Measurements from ENCODE around the gene PER2.
"Not testable (repeated sequence)": the region's sequence is repeated elsewhere in the genome, so short reads cannot be mapped to it uniquely, and the experiment has no call there.

The PER2 gene

GRCh38 chr2:238287737-238288649 lies at the start of gene PER2:
Gene PER2 (minus strand): TSS chr2:238288610. CDS start chr2:238277936, 10,674 bp downstream.
- Histone ChIP-seq H3K4me2 (peak within 1 kb of the TSS; percentile 94), H3K79me2 (ENCODE audit: insufficient read depth, low read depth) (peaks cover 23% of the 10 kb centered on the region), H3K4me3 (IDR thresholded peaks at IDR 0.05; ENCODE audit: insufficient read depth, low read depth, low read length) (peak within 1 kb of the TSS; percentile 83), H3K27me3 (ENCODE audit: insufficient read depth, low read depth) (no peaks in the 10 kb centered on the region), H3K27ac (peak within 1 kb of the TSS; percentile 67), H3K9ac (peak within 1 kb of the TSS; percentile 88), H4K20me1 (ENCODE audit: insufficient read depth) (no peaks in the 10 kb centered on the region), H3K4me1 (ENCODE audit: low read depth, poor library complexity, severe bottlenecking) (peaks cover 24% of the 10 kb centered on the region), H2AFZ (ENCODE audit: low read depth) (peak within 1 kb of the TSS; percentile 93), H3K36me3 (ENCODE audit: insufficient read depth) (no peaks in the 10 kb centered on the region)
- no peak for TF ChIP-seq CTCF (conservative IDR thresholded peaks at IDR 0.05; ENCODE audit: low read depth, low read length)

GRCh38 chr2:238337846-238338245 lies 49.4 kb upstream of the PER2 start:
- Histone ChIP-seq H3K9ac (no peak overlapping the region), H3K27ac (no peak overlapping the region), H3K79me2 (ENCODE audit: insufficient read depth, low read depth) (no peaks in the 10 kb centered on the region; the same call in 1 of the 2 replicates), H3K27me3 (ENCODE audit: insufficient read depth, low read depth) (no peaks in the 10 kb centered on the region), H3K4me1 (ENCODE audit: low read depth, poor library complexity, severe bottlenecking) (no peaks in the 10 kb centered on the region), H3K36me3 (ENCODE audit: insufficient read depth) (no peaks in the 10 kb centered on the region), H2AFZ (ENCODE audit: low read depth) (no peak overlapping the region), H3K4me2 (no peak overlapping the region), H3K4me3 (IDR thresholded peaks at IDR 0.05; ENCODE audit: insufficient read depth, low read depth, low read length) (no peak overlapping the region), H4K20me1 (ENCODE audit: insufficient read depth) (no peaks in the 10 kb centered on the region)
- no peak for TF ChIP-seq CTCF (conservative IDR thresholded peaks at IDR 0.05; ENCODE audit: low read depth, low read length)

- no peaks in the 10 kb centered on the region for H3K4me1 ChIP-seq (ENCODE audit: low read depth, poor library complexity, severe bottlenecking)
These were observed 48.5 kb upstream of the PER2 start for GRCh38 chr2:238336793-238337444.

GRCh38 chr2:238336151-238336550 lies 47.7 kb upstream of the PER2 start:
- no peak overlapping the region for H3K4me2 ChIP-seq
- H2AFZ ChIP-seq (ENCODE audit: low read depth): no peak overlapping the region
- H3K79me2 ChIP-seq (ENCODE audit: insufficient read depth, low read depth): no peaks in the 10 kb centered on the region
- H3K4me3 ChIP-seq (IDR thresholded peaks at IDR 0.05; ENCODE audit: insufficient read depth, low read depth, low read length): no peak overlapping the region
- no peak overlapping the region for H3K27ac ChIP-seq
- H3K27me3 ChIP-seq (ENCODE audit: insufficient read depth, low read depth): no peaks in the 10 kb centered on the region
- no peaks in the 10 kb centered on the region for H4K20me1 ChIP-seq (ENCODE audit: insufficient read depth)
- H3K9ac ChIP-seq: no peak overlapping the region
- no peaks in the 10 kb centered on the region for H3K4me1 ChIP-seq (ENCODE audit: low read depth, poor library complexity, severe bottlenecking)
- no peaks in the 10 kb centered on the region for H3K36me3 ChIP-seq (ENCODE audit: insufficient read depth)
- no peak for TF ChIP-seq CTCF (conservative IDR thresholded peaks at IDR 0.05; ENCODE audit: low read depth, low read length)

More at GRCh38 chr2:238336793-238337444, 48.5 kb upstream of the PER2 start:
- no peak overlapping the region for H2AFZ ChIP-seq (ENCODE audit: low read depth)
- H3K27me3 ChIP-seq (ENCODE audit: insufficient read depth, low read depth): no peaks in the 10 kb centered on the region
- H3K79me2 ChIP-seq (ENCODE audit: insufficient read depth, low read depth): no peaks in the 10 kb centered on the region; the same call in 1 of the 2 replicates
- no peak overlapping the region for H3K9ac ChIP-seq
- H3K27ac ChIP-seq: no peak overlapping the region
- no peak overlapping the region for H3K4me3 ChIP-seq (IDR thresholded peaks at IDR 0.05; ENCODE audit: insufficient read depth, low read depth, low read length)
- H4K20me1 ChIP-seq (ENCODE audit: insufficient read depth): no peaks in the 10 kb centered on the region
- TF ChIP-seq CTCF (conservative IDR thresholded peaks at IDR 0.05; ENCODE audit: low read depth, low read length): no peak
- H3K36me3 ChIP-seq (ENCODE audit: insufficient read depth): no peaks in the 10 kb centered on the region
- no peak overlapping the region for H3K4me2 ChIP-seq

- H3K4me3 ChIP-seq (IDR thresholded peaks at IDR 0.05; ENCODE audit: insufficient read depth, low read depth, low read length); H2AFZ ChIP-seq (ENCODE audit: low read depth); H4K20me1 ChIP-seq (ENCODE audit: insufficient read depth); H3K27me3 ChIP-seq (ENCODE audit: insufficient read depth, low read depth); H3K4me1 ChIP-seq (ENCODE audit: low read depth, poor library complexity, severe bottlenecking); H3K27ac ChIP-seq; H3K36me3 ChIP-seq (ENCODE audit: insufficient read depth); H3K4me2 ChIP-seq; H3K79me2 ChIP-seq (ENCODE audit: insufficient read depth, low read depth); H3K9ac ChIP-seq: not testable (repeated sequence)
These were observed 47.2 kb upstream of the PER2 start for GRCh38 chr2:238335591-238335990.

Data from KMS-11 (cell line).